GM04504 (cell line): ENCODE data around the gene DMAC2.
"Not testable (repeated sequence)": the region's sequence is repeated elsewhere in the genome, so short reads cannot be mapped to it uniquely, and the experiment has no call there.

Source experiments
- DNase-seq: peaks from one replicate; pipeline ENCODE4 v3.0.0-alpha.2; 2012; ENCODE audit warnings: low read depth

Gene DMAC2

GRCh38 chr19:41442473-41443355, 3.0 kb upstream of the DMAC2 start, which contains the start of gene ERICH4:
ERICH4 (plus strand) TSS chr19:41443156; CDS start chr19:41443170, 14 bp downstream.
- no peak for DNase-seq

DNA sequence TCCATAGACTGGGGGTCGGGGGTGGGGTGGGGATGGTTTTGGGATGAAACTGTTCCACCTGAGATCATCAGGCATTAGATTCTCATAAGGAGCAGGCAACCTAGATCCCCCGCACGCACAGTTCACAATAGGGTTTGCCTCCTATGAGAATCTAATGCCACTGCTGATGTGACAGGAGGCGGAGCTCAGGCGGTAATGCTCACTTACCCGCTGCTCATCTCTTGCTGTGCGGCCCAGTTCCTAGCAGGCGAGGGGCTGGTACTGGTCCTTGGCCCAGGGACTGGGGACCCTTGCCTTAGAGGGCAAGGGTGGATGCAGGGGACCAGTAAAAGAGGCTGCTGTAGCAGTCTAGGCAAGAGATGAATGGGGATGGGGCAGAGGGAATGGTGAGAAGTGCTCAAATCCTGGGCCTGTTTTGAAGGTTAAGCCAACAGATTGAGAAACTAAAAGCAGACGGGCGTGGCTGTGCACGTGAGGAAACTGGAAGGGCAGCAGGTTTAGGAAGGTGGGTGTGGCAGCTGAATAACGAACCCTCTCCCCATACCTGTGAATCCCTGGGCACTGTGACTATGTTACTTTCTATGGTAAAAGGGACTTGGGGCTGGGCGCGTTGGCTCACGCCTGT, 1.7 kb upstream of the DMAC2 start:
- DNase-seq = no peak

DNA sequence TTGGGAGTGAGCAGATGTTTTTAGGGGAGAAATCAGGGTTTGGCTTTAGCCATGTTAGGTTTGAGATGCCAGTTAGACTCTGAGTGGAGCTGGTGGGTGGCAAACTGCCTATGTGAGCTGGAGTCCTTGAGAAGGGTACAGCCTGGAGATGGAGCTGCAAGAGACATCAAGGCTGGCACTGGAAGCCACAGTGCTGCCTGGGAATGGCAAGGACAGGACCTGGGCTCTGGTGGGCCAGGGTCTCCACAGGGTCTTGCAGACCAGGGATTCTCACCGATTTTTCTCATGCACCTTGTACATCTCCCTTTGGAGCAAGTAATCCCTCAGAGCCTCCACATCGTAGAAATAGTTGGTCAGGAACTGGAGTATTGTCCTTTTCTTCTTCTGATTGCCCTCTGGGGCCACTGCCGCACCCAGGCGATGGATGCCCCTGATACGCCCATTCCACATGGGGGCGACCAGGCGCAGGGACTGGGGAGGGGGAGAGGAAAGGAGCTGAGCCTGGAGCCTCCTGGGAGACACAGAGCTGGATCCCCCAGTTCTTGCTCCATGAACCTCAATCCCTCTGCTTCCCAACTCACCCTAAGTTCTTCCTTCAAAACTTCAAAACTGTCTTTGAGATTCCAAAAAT, 1.7 kb downstream of the DMAC2 start:
- no peak for DNase-seq

DNA sequence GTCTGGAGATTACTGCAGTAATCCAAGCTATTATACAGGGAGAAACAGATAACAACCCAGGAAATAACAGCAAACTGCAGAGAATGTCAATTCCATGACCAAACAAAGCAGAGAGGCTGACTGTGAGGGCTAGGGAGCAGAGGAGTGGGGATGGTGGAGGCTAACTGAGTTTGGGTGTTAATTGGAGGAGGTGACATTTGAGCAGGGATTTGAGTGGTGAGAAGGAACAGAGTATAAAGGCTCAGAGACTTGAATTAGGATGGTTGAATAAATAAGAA, 3.1 kb downstream of the DMAC2 start:
- no peak for DNase-seq

- no peak for DNase-seq
Observed at GRCh38 chr19:41435936-41436673, 3.6 kb downstream of the DMAC2 start.

GRCh38 chr19:41435376-41435775, 4.3 kb downstream of the DMAC2 start:
- DNase-seq = not testable (repeated sequence)

DNA sequence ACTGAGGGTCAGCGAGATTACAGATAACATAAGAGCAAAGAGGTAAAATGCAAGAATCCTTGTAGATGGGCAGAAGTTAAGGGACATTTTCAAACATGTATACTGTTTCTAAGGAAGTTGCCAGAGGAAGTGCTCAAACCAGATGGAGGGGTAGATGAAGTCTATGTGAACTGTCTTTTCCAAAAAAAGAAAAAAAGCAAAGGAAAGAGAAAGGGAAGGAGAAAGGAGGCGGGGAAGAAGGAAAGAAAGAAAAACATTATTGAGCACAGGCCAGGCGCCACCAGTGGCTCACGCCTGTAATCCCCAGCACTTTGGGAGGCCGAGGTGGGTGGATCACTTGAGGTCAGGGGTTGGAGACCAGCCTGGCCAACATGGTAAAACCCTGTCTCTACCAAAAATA, 5.3 kb downstream of the DMAC2 start:
- no peak for DNase-seq

DNA sequence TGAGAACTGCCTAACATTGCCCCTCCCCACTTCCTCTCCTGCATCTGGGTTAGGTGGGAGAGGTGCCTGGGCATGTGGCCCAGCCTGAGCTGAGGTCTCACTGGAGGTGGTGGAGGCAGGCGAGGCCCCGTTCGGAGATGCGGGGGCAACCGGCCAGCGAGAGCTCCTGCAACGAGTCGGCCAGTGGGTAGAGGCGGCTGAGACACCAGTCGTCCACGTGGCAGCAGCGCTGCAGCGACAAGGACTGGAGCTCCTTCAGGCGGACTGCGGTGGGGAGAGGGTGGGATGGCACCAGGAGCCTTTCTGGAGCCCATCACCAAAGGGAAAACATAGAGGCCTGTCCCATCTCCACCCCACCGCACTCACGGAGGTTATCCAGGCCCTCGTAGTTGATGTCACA, 6.5 kb downstream of the DMAC2 start:
- DNase-seq = no peak

- no peak for DNase-seq
Observed at GRCh38 chr19:41431426-41432386, 8.0 kb downstream of the DMAC2 start.

GRCh38 chr19:41430922-41431321, 8.8 kb downstream of the DMAC2 start:
- no peak for DNase-seq

DNA sequence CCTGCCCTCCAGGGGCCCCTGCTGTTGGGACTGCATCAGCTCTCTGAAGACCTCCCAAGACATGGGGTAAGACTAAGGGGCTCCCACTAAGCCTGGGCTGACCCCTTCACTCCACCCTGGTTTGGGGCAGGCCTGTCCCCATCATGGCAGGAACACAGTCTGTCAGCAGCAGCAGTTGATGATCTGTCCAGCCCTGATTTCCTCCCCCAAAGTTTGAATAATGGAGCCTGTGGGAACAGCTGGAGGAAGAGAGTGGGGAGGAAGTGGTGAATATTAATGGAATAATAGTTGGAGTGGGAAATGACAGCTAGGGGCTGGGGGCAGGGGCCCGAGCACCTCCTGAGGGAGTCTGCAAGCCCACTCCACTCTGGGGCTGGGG, 11.2 kb downstream of the DMAC2 start:
- DNase-seq = no peak

- no peak for DNase-seq
Observed at GRCh38 chr19:41427647-41428480, 11.8 kb downstream of the DMAC2 start.

GRCh38 chr19:41426952-41427646, 12.6 kb downstream of the DMAC2 start, which contains the start of gene B3GNT8:
B3GNT8 (minus strand) TSS chr19:41427374; CDS start chr19:41426778, 596 bp downstream.
- DNase-seq = peak; percentile 48

DNA sequence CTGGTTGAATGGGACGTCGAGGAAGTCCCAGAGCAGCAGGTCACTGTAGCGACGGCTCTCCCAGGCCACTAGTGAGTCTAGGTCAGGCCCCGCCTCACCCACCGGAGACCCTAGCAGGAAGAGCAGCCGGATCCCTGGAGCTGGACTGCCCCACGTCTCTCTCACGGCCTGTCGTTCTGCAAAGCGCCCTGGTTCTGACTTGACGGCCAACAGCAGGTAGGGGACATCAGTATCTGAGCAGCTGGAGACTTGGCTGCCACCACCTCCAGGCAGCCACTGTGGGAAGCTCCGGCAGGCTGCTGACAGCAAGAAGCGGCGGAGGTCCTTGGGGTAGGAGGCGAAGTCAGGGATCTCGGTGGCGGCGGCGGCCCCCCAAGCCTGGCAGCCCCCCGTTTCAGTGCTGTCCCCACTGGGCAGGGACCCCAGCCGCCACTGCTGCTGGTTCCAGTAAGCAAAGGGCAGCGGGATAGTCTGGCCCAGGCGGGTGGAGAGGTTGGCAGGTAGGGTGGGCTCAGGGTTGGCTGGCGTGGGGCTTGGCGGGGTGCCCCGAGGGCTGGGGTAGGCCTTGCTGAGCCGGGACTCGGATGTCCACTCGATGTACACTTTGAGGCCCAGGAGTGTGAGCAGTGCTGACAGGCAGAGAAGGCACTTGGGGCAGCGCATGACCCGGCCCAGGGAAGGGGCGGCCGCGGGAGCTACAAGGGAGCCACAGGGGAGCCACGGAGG, 13.4 kb downstream of the DMAC2 start:
- DNase-seq = no peak

DNA sequence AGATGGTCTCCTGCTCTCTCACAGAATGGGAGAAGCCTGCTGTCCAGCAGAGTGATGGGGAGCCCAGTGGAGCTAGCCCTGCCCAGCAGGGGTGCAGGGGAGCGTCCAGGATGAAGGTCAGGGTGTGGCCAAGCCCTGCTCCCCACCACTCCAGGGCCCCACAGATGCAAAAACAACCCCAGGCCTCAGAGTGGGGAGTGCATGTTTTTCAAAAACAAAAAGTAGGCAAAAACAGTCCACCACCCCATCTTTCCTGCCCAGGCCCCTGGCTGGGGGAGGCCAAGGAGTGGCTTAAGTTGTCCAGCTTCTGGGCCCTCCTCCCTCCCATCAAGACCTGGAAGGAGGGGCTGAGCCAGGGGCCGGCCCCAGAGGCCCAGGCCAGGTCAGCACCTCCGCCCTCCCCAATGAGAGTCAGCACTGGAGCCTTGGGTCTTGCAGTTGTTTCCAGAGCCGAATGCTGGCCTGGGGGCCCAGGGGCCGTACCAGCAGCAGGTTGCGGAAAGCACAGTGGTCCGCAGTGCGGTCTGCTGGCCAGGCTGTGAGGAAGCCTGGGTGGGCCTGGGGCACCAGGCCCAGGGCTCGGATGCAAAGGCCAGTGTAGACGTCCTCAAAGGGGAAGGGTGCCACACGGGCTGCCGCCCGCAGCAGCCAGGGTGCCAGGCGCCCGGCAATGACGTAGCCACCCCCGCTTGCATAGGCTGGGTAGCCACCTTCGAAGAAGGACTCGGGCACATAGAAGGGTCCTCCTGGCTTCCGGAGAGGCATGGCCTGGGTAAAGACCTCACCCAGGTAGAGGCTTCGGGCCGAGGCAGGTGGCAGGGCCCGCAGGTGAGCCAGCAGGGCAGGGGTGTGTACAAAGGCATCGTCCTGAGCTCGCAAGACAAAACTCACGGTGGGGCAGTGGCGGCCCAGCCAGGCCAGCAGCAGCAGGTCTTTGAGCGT, 14.3 kb downstream of the DMAC2 start:
- no peak for DNase-seq

- no peak for DNase-seq
Observed at GRCh38 chr19:41424335-41425173, 15.2 kb downstream of the DMAC2 start.

DNA sequence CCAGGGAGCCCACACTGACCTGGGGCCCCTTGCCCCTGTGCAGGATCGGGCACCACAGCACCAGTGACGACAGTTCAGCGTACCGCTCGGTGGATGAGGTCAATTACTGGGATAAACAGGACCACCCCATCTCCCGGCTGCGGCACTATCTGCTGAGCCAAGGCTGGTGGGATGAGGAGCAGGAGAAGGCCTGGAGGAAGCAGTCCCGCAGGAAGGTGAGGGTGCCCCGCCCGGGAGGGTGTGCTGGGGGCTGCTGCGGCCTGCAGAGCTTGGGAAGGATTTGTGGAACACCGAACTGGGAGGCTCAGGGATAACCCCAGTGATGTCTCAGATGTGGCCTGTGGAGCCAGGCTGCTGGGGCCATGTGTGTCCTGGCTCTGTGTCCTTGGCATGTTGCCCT, 16.8 kb downstream of the DMAC2 start:
- DNase-seq = no peak
